Thymus (tissue), 11 donors: ENCODE measurements around the gene EFCAB14. TPM values are rescaled to one million over a fixed set of nuclear protein-coding genes. Genes with fewer than 3 reads are reported as not detected.
"Not testable (repeated sequence)": the region's sequence is repeated elsewhere in the genome, so short reads cannot be mapped to it uniquely, and the experiment has no call there.

Experiments used
- DNase-seq, 9 donors: peaks; one replicate each; pipeline ENCODE4 v3.0.0-alpha.2; 2013; ENCODE audit warnings: low spot score in 9 of 9, low read depth in 6 of 9, missing footprints in 1 of 9
- H3K27ac ChIP-seq, 2 donors: one replicate each; pipeline ENCODE4 v1.5.1; 2013; ENCODE audit warnings: control low read depth in 1 of 2, low read depth in 1 of 2, low read length in 1 of 2, mild to moderate bottlenecking in 1 of 2, moderate library complexity in 1 of 2
- H3K27me3 ChIP-seq, 2 donors: one replicate each; pipeline ENCODE4 v1.5.1; 2013; ENCODE audit warnings: low read length in 1 of 2; ENCODE audit not compliant: control insufficient read depth in 2 of 2, insufficient read depth in 1 of 2
- H3K36me3 ChIP-seq, 2 donors: one replicate each; pipeline ENCODE4 v1.5.1; 2013; ENCODE audit warnings: low read length in 1 of 2, mild to moderate bottlenecking in 1 of 2, moderate library complexity in 1 of 2; ENCODE audit not compliant: control insufficient read depth in 2 of 2, insufficient read depth in 2 of 2
- H3K4me1 ChIP-seq, 2 donors: one replicate each; pipeline ENCODE4 v1.5.1; 2013; ENCODE audit warnings: low read length in 2 of 2; ENCODE audit not compliant: control insufficient read depth in 2 of 2, insufficient read depth in 2 of 2
- H3K4me3 ChIP-seq, 2 donors: one replicate each; pipeline ENCODE4 v1.5.1; 2013; ENCODE audit warnings: low read length in 2 of 2, control low read depth in 1 of 2, mild to moderate bottlenecking in 1 of 2
- H3K9me3 ChIP-seq, 2 donors: one replicate each; pipeline ENCODE4 v1.5.1; 2013; ENCODE audit warnings: low read length in 1 of 2, mild to moderate bottlenecking in 1 of 2; ENCODE audit not compliant: control insufficient read depth in 2 of 2, insufficient read depth in 1 of 2
- WGBS: extraction: QIAGEN DNeasy Blood & Tissue Kit; methylation state at CpG from one replicate; pipeline ENCODE4 v1.1.7; 2013; 5-methylcytosine and 5-hydroxymethylcytosine counted together
- polyA plus RNA-seq: library from polyadenylated mRNA; stranded (reverse); fragments of 200-250 nt; gene quantifications from one replicate; pipeline ENCODE4 v1.2.3, GENCODE V29; 2013
- total RNA-seq: library from RNA; stranded (reverse); fragments of 120-200 nt; gene quantifications from one replicate; pipeline ENCODE4 v1.2.4, GENCODE V29; 2013
- donor health status: healthy.

Gene EFCAB14
- total and polyA plus RNA-seq, 2 donors = 30.6 to 63.6 TPM

DNA sequence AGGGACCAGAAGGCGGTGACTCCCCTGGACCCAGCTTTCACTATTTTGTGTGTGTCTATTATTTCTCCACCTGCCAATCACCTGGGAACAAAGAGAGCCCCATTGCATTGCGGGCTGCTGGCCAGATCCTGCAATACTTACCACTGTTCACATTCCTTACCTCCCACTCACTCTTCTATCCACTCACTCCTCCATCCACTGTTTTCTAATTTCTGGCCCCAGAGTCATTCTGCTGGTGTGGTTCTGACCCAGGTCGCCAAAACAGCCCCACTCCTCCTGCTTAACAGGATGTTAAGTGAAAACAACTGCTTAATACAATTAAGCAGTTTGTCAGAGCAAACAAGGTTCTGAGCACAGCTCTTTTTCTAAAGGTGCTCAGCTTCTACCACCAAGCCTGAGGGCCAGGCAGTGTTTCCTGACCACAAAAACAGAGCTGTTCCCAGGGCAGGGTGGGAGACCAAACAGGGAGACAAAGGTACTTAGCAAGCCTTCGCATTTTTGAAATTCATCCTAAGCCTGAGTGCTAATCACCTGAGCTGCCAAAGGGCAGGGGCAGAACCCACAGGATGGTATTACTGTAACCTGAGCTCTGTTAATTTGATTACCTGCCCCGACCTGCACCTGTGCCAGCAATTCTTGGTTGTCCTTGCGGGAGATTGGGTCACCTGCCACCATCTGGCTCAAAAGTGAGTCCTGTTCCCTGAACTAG is 38.5 kb upstream of the EFCAB14 start:
- peaks cover 0 to 9% of the 10 kb centered on the region in 2 donors for H3K27me3 ChIP-seq
- no peaks in the 10 kb centered on the region for H3K4me1 ChIP-seq
- 63% methylated on average over 6 of the region's 6 CpGs for WGBS
- DNase-seq = no peak
- H3K27ac ChIP-seq = no peak overlapping the region
- no peaks in the 10 kb centered on the region for H3K36me3 ChIP-seq
- H3K9me3 ChIP-seq = no peaks in the 10 kb centered on the region
- no peak overlapping the region for H3K4me3 ChIP-seq

DNA sequence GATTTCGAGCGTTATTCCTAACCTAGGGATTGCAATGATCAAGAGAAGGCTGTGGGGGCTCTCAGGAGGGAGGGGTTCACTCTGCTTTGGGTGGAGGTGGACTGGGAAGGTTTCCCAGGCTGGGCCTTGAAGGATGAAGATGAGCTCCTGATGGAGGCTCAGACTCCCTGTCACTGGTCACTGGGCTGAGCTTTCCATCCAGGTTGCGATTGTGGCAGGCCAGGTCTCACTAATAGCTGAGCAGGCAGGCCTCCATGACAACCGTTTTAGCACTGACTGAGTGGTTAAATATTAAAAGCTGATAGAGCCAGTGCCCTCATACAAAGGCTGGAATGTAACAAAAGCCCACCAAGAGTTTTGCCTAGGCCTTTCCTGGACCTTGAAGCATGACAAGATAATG is 36.2 kb upstream of the EFCAB14 start:
- Histone ChIP-seq H3K4me3 (no peak overlapping the region), H3K4me1 (no peaks in the 10 kb centered on the region), H3K27me3 (peaks cover 0 to 12% of the 10 kb centered on the region in 2 donors), H3K9me3 (no peaks in the 10 kb centered on the region), H3K36me3 (no peaks in the 10 kb centered on the region), H3K27ac (no peak overlapping the region)
- DNase-seq = no peak
- WGBS = 90% methylated on average over 4 of the region's 4 CpGs

DNA sequence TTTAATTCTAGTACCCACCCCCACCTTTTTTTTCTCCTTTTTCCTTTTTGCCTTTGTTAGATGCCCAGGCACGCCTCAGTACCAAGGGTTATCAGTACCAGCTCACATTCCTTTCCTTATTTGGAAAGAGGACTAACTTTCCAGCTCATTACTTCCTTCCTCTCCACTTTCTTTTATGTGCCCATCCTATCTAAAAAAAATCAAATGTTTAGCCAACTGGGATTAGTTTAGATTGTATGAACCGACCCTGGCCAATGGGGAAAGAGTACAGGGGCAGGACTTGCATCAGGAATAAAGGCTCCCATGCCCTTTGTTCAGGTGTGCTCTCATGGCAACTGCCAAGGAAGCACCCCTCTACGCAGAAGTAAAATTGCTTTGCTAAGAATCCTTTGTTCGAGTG is 35.8 kb upstream of the EFCAB14 start:
- H3K4me3 ChIP-seq, H3K27ac ChIP-seq, DNase-seq, H3K9me3 ChIP-seq, H3K4me1 ChIP-seq, H3K36me3 ChIP-seq: not testable (repeated sequence)
- H3K27me3 ChIP-seq = peaks cover 0 to 12% of the 10 kb centered on the region in 2 donors
- 81% methylated on average over 4 of the region's 4 CpGs for WGBS

DNA sequence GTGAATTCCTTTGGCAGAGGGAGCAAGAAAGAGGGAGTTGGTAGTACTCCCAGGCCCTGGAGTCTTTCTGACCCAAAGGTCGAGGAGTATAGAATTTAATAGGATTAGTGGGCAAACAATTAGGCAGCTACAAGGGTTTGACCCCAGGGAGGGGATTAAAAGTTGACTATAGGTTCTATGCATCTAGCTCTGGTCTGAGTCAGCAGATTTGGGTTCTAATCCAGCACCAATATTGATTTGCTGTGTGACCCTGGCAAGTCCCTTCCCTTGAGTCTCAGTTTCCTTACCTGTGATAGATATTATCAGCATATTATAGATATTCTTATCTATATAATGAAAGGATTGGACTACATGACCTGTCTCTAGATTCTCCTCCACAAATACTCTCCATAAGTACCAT is 35.1 kb upstream of the EFCAB14 start:
- 63% methylated on average over 1 of the region's 1 CpG for WGBS
- Histone ChIP-seq H3K27ac (no peak overlapping the region), H3K36me3 (no peaks in the 10 kb centered on the region), H3K4me1 (no peaks in the 10 kb centered on the region), H3K27me3 (peaks cover 0 to 12% of the 10 kb centered on the region in 2 donors), H3K9me3 (no peaks in the 10 kb centered on the region), H3K4me3 (no peak overlapping the region)
- DNase-seq = no peak

DNA sequence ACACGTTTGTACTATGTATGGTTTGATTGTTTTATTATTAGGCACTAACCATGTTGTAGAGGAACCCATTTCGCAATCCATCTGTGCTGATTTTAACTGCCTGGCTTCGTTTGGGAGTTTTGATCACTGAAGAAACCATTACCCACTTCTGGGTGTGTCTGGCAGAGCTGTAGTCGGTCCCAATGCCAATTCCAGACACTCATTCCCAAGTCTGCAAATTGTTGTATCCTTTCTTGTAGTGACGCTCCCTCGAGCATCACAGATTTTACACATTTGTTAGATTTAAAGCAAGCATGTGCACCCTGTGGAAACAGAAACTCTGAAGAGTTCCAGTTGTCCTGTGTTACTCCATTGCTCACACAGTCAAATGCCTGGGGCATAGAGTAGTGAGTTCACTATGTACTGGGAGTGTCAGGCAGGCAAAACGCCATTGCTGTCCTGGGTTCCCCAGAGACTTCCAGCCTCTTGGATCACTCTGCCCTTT is 31.0 kb upstream of the EFCAB14 start:
- 66% methylated on average over 7 of the region's 7 CpGs for WGBS
- no peak for DNase-seq
- Histone ChIP-seq H3K9me3 (no peaks in the 10 kb centered on the region), H3K36me3 (no peaks in the 10 kb centered on the region), H3K27ac (no peak overlapping the region), H3K4me3 (no peak overlapping the region), H3K4me1 (no peaks in the 10 kb centered on the region), H3K27me3 (peaks cover 3 to 6% of the 10 kb centered on the region in 2 donors)

DNA sequence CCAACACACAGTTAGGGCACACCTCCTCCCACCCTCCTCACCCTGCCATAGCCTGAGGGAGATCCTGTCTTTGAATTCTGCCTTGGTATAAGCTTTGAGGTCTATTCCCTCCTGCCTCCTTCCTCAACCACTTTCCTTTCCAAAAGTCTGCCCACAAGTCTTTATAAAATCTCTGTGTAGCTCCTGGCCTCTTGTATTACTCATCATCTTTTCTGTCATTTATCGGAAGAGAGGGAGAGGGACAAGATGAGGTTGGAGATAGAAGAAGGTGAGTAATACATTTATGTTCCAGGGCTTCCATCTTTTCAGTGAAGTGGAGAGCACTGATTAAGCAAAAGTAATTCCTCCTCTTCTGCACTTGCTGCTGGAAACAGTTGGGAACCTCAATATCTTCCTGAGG is 30.5 kb upstream of the EFCAB14 start:
- WGBS = 92% methylated on average over 1 of the region's 1 CpG
- H3K27me3 ChIP-seq = peaks cover 3 to 8% of the 10 kb centered on the region in 2 donors
- H3K36me3 ChIP-seq = no peaks in the 10 kb centered on the region
- H3K4me3 ChIP-seq = no peak overlapping the region
- no peaks in the 10 kb centered on the region for H3K9me3 ChIP-seq
- H3K27ac ChIP-seq = no peak overlapping the region
- H3K4me1 ChIP-seq = no peaks in the 10 kb centered on the region
- no peak for DNase-seq

DNA sequence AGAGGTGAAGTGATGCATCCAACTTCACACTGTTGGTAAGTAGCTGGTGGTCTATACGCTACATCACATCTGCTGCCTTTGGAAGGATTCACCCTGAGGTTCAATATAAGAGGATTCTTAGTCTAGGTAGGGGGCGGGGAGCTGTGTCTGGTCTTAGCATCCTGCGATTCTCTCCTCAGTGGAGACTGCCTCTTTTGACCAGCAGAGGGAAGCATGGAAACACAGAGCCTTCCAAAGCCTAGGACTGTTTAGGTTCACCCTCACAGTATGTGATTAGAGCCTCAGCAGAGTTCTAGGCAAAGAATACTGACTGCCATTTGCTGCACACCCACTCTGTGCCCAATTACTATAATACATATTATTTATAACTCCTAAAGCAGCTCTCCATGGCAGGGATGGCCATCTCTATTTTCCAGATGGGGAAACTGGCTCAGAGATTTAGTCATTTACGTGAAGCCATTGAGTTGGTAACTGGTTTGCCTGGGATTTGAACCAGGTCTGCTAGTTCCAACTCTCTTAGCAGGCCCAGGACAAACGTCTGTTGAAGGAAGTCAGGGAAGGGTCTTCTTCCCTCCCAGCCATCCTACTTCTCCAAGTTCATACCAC is 28.9 kb upstream of the EFCAB14 start:
- Histone ChIP-seq H3K27ac (no peak overlapping the region), H3K36me3 (no peaks in the 10 kb centered on the region), H3K9me3 (no peaks in the 10 kb centered on the region), H3K27me3 (peaks cover 3 to 9% of the 10 kb centered on the region in 2 donors), H3K4me1 (no peaks in the 10 kb centered on the region), H3K4me3 (no peak overlapping the region)
- no peak for DNase-seq
- WGBS = 40% methylated on average over 5 of the region's 5 CpGs

DNA sequence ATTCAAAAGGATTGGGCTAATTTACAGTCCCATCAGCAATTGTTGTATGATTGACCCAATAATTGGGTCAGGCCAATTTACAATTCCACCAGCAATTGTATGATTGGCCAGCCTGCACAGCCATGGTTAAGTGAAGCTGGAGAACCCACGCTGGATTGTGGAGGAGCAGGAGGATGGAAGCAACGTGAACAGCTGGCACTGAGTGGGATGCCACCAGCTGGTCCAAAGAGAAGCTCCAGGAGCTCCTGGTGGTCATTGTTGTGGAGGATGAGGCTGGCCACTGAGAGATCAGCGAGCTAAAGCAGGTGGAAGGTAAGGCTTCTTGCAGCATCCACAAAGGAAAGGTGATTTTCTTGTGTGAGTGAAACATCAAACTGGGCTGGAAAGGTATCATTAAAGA is 23.2 kb upstream of the EFCAB14 start:
- H3K4me1 ChIP-seq = no peaks in the 10 kb centered on the region
- no peak for DNase-seq
- WGBS = 77% methylated on average over 3 of the region's 3 CpGs
- no peaks in the 10 kb centered on the region for H3K9me3 ChIP-seq
- H3K4me3 ChIP-seq = no peak overlapping the region
- H3K36me3 ChIP-seq = no peaks in the 10 kb centered on the region
- no peak overlapping the region for H3K27ac ChIP-seq
- H3K27me3 ChIP-seq = peaks cover 3 to 5% of the 10 kb centered on the region in 2 donors

DNA sequence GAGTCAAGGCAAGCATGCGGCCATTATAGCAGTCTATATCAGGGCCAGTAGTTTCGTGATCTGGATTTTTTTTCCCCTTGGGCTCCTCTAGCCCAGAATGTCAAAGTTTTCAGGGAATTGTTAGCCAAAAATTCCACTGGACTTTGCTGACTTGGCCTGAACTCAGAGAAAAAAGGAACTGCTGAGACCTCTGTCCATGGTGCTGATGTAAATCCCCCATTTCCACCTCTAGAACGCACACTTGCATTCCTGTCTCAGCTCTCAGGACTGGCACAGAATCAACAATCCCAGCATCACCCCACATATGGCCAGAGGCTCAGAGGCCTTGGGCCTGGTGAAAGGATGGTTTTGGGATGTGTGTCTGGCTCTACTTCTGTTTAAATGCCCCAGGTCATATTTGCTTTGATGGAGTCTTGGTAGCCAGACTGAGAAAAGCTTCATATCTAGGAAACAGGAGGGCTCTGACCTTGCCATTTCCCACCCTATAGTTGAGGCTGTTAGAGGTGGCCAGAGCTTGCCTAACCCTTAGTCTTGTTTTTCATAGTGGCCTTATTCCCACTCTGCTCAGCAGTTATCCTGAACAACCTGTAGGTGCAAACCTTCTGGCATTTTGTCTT is 16.9 kb upstream of the EFCAB14 start:
- no peak overlapping the region for H3K27ac ChIP-seq
- no peaks in the 10 kb centered on the region for H3K27me3 ChIP-seq
- H3K9me3 ChIP-seq = no peaks in the 10 kb centered on the region
- no peaks in the 10 kb centered on the region for H3K36me3 ChIP-seq
- no peak overlapping the region for H3K4me3 ChIP-seq
- WGBS = 5% methylated on average over 3 of the region's 3 CpGs
- no peaks in the 10 kb centered on the region for H3K4me1 ChIP-seq
- peak in 7 of 9 donors; percentile 40 to 66 (median 55) for DNase-seq
